ENCODE data around the gene SPX. TPM values are rescaled to one million over a fixed set of nuclear protein-coding genes. Genes with fewer than 3 reads are reported as not detected.

Gene SPX
- polyA plus RNA-seq, 2 of the 4 experiments (the other 2 are of a cell fraction), result 2.9 to 39.8 TPM

GRCh38 chr12:21553329-21553675 is 27.2 kb downstream of the SPX start:
- no peak for TF ChIP-seq MAZ (IDR thresholded peaks at IDR 0.05; ENCODE audit: borderline replicate concordance, low read depth, low read length)
- TF ChIP-seq E2F6 (IDR thresholded peaks at IDR 0.05; ENCODE audit: borderline replicate concordance, low read depth), result no peak
- H3K27ac ChIP-seq, result no peak overlapping the region
- no peaks in the 10 kb centered on the region for H3K9me3 ChIP-seq
- no peak overlapping the region for H3K4me2 ChIP-seq
- CTCF ChIA-PET, result interaction anchor here (1.4 kb wide), 1 partner anchor 11 kb away, joined by 4 read pairs; no protein-coding TSS in a partner anchor
- no peak; a peak in 1 of 6 replicates for ATAC-seq
- DNase-seq (ENCODE audit: low read depth in 1 of 2, low spot score in 1 of 2), result no peak
- POLR2A ChIA-PET, result no interaction called here
- FAIRE-seq, result no peak
- no peaks in the 10 kb centered on the region for H3K4me1 ChIP-seq
- H3K4me3 ChIP-seq, result no peak overlapping the region

- POLR2A ChIA-PET, result no interaction called here
- ATAC-seq, result no peak
- FAIRE-seq, result no peak
- Histone ChIP-seq H3K4me1 (peaks cover 40% of the 10 kb centered on the region), H3K9me3 (no peaks in the 10 kb centered on the region), H3K4me3 (no peak overlapping the region), H3K4me2 (no peak overlapping the region), H3K27ac (peak overlapping the region; percentile 8 to 59; a peak in 1 of 6 replicates)
- no peak for TF ChIP-seq NPAS2 (CRISPR knock-in tag; IDR thresholded peaks at IDR 0.05; ENCODE audit: borderline replicate concordance)
- TF ChIP-seq JUNB (IDR thresholded peaks at IDR 0.05), result no peak
- no peak for TF ChIP-seq HDAC2 (IDR thresholded peaks at IDR 0.05)
- TF ChIP-seq EHF (CRISPR knock-in tag; IDR thresholded peaks at IDR 0.05), result no peak
- no peak for TF ChIP-seq SREBF2 (IDR thresholded peaks at IDR 0.05)
- no peak for TF ChIP-seq HMGXB4 (CRISPR knock-in tag; IDR thresholded peaks at IDR 0.05; ENCODE audit: borderline replicate concordance)
- no peak for TF ChIP-seq ZC3H11A (IDR thresholded peaks at IDR 0.05)
- TF ChIP-seq CHD2 (IDR thresholded peaks at IDR 0.05; ENCODE audit: low read length, partially characterized antibody), result no peak
- TF ChIP-seq HOXB13 (CRISPR knock-in tag; IDR thresholded peaks at IDR 0.05; ENCODE audit: low read depth), result no peak
- TF ChIP-seq FOSL2 (IDR thresholded peaks at IDR 0.05), result no peak
- TF ChIP-seq FOSL2 (CRISPR knock-in tag; IDR thresholded peaks at IDR 0.05), result no peak
- TF ChIP-seq USF2 (IDR thresholded peaks at IDR 0.05), result no peak
- TF ChIP-seq NFE2L2 (conservative IDR thresholded peaks at IDR 0.05; ENCODE audit: low read length), result no peak
- TF ChIP-seq BCL3 (IDR thresholded peaks at IDR 0.05), result no peak
- no peak for TF ChIP-seq ELK1 (IDR thresholded peaks at IDR 0.05; ENCODE audit: low read depth, low read length)
- no peak for TF ChIP-seq PHF8 (IDR thresholded peaks at IDR 0.05; ENCODE audit: borderline replicate concordance, low read depth)
- no peak for TF ChIP-seq FOSB (CRISPR knock-in tag; IDR thresholded peaks at IDR 0.05)
- WGBS (ENCODE audit: missing lambda C conversion rate), result 82% methylated on average over 9 of the region's 9 CpGs
- CTCF ChIA-PET, result interaction anchor here (0.7 kb wide), 1 partner anchor 140 kb away, joined by 4 read pairs; no protein-coding TSS in a partner anchor
- DNase-seq (ENCODE audit: low read depth in 1 of 2, low spot score in 1 of 2), result no peak
Observed at GRCh38 chr12:21558100-21558679, 32.1 kb downstream of the SPX start.
